Lower leg skin (tissue), 3 donors: Measurements from ENCODE around the gene ABHD8.

ENCODE experiments used
- POLR2A ChIP-seq, 2 donors: fragments of 450-650 bp; IDR thresholded peaks; one replicate each; pipeline ENCODE4 v1.6.1; 2016 to 2017; ENCODE audit warnings: antibody characterized with exemption in 2 of 2, mild to moderate bottlenecking in 1 of 2, moderate library complexity in 1 of 2
- TF ChIP-seq, protein P1 (sequence below), 3 donors: fragments of 450-650 bp; IDR thresholded peaks; one replicate each; pipeline ENCODE4 v1.5.1; 2016; ENCODE audit warnings: antibody characterized with exemption in 3 of 3, mild to moderate bottlenecking in 3 of 3, moderate library complexity in 2 of 3

DNA sequence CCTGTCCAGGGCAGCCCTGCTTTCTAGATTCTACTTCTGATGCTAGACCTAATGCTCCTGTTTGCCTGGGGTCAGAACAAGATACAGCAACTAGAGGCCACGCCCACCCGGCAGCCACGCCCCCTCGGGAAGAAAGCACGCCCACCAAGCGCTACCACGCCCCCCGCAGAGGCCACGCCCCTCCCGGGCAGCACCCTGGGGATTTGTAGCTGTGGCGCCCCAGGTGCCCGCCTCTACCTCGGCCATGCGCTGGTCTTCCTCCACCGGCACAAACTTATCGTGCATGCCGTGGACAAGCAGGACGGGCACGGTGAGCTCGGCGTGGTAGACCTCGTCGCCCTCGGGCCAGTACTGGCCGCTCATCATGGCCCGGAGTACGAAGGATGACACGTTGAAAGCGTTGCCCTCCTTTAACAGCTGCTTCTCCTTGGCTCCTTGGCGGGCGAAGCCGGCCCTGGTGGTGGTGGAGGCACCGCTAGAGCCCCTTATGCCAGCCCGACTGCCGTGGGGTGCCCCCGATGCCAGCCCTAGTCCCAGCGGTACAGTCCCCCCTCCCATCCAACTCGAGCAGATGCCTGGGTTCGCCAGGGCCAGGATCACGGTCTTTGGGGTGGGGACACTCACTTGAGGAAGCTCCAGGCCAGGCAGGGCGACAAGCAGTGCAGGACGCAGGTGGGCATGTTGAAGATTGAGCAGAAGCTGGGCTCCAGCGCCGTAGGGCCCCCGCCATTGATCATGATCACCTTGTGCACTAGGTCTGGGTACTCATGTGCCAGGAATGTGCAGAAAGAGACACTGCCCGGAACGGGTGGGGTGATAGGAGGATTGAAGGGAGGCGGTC, 9.0 kb downstream of the ABHD8 start:
- TF ChIP-seq POLR2A (IDR thresholded peaks at IDR 0.05): no peak
- TF ChIP-seq, protein P1, sequence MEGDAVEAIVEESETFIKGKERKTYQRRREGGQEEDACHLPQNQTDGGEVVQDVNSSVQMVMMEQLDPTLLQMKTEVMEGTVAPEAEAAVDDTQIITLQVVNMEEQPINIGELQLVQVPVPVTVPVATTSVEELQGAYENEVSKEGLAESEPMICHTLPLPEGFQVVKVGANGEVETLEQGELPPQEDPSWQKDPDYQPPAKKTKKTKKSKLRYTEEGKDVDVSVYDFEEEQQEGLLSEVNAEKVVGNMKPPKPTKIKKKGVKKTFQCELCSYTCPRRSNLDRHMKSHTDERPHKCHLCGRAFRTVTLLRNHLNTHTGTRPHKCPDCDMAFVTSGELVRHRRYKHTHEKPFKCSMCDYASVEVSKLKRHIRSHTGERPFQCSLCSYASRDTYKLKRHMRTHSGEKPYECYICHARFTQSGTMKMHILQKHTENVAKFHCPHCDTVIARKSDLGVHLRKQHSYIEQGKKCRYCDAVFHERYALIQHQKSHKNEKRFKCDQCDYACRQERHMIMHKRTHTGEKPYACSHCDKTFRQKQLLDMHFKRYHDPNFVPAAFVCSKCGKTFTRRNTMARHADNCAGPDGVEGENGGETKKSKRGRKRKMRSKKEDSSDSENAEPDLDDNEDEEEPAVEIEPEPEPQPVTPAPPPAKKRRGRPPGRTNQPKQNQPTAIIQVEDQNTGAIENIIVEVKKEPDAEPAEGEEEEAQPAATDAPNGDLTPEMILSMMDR (IDR thresholded peaks at IDR 0.05): no peak
